Neural crest cell (in vitro differentiated cells): Measurements from ENCODE around the gene KCTD8. TPM values are rescaled to one million over a fixed set of nuclear protein-coding genes. Genes with fewer than 3 reads are reported as not detected.

Source experiments
- DNase-seq: peaks from one replicate; pipeline ENCODE4 v3.0.0; 2021; ENCODE audit warnings: low read depth, mixed read lengths, low spot score
- H3K27ac Mint-ChIP-seq: one replicate; pipeline ENCODE4 v1.8.0; 2021; ENCODE audit warnings: mild to moderate bottlenecking, mixed read lengths; ENCODE audit not compliant: unreplicated experiment
- H3K27me3 Mint-ChIP-seq: 2 replicates; pipeline ENCODE4 v1.8.0; 2021; ENCODE audit warnings: low read depth, mild to moderate bottlenecking, mixed read lengths
- H3K36me3 Mint-ChIP-seq: 2 replicates; pipeline ENCODE4 v1.8.0; 2021; ENCODE audit warnings: low read depth, mild to moderate bottlenecking, mixed read lengths
- H3K4me1 Mint-ChIP-seq: 2 replicates; pipeline ENCODE4 v1.8.0; 2021; ENCODE audit warnings: mixed read lengths
- H3K4me3 Mint-ChIP-seq: one replicate; pipeline ENCODE4 v1.8.0; 2021; ENCODE audit warnings: mild to moderate bottlenecking, mixed read lengths
- H3K9me3 Mint-ChIP-seq: 2 replicates; pipeline ENCODE4 v1.8.0; 2021; ENCODE audit warnings: mixed read lengths
- CTCF ChIP-seq: fragments of 200-600 bp; sonication (generic); conservative IDR thresholded peaks from 2 replicates; pipeline ENCODE4 v1.5.0; 2021; ENCODE audit warnings: antibody characterized with exemption, mild to moderate bottlenecking
- total RNA-seq: library from RNA; stranded (reverse); gene quantifications from 2 replicates; pipeline ENCODE4 v1.2.1, GENCODE V29; 2021

The KCTD8 gene
- total RNA-seq, 1 donor from 2014 or later, result not detected

DNA sequence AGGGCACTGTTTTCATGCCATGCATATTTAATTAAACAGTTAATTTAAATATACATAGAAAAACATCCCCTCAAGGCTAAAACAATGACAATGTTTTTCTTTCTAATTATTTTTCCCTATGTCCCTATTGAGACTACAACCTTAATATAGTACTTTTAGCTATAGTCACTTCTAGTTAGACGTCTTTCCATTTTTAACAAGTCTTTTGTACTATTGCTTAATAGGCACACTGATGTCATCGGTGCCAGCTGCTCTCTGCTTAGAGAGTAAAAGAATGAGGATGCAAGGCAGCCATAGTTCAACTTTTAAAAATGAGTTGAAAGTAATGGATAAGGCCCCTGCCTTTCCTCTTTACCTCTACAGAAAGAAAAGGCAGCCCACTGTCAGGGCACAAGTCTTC is 191.1 kb downstream of the KCTD8 start:
- H3K36me3 Mint-ChIP-seq, result no peaks in the 10 kb centered on the region
- H3K4me3 Mint-ChIP-seq, result no peak overlapping the region
- peaks cover 3% of the 10 kb centered on the region for H3K9me3 Mint-ChIP-seq
- H3K27me3 Mint-ChIP-seq, result no peaks in the 10 kb centered on the region
- no peaks in the 10 kb centered on the region for H3K4me1 Mint-ChIP-seq
- H3K27ac Mint-ChIP-seq, result no peak overlapping the region
- no peak for DNase-seq
- no peak for TF ChIP-seq CTCF

- DNase-seq, result no peak
- TF ChIP-seq CTCF, result no peak
- Mint-ChIP-seq H3K4me3 (no peak overlapping the region), H3K9me3 (peaks cover 3% of the 10 kb centered on the region), H3K36me3 (no peaks in the 10 kb centered on the region), H3K27me3 (no peaks in the 10 kb centered on the region), H3K27ac (no peak overlapping the region), H3K4me1 (no peaks in the 10 kb centered on the region)
Observed at GRCh38 chr4:44256414-44256813, 192.2 kb downstream of the KCTD8 start.

DNA sequence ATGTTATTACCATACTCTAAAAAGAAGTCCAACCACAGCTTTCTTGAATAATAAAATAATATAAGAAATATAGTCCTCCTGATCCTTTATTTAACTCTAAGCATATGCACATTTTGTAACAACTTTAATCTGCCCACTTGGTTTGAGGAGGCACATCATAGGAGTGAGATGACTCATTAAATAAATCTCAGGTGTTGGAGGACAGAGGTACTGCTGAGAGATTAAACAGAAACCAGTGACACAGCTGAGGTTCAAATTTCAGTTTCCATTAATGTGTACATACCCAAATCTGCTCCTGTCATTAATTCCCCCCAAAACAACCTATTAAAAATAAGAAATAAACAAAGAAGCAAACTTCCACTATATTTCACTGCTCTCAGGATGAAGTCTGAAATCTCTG is 211.0 kb downstream of the KCTD8 start:
- no peaks in the 10 kb centered on the region for H3K36me3 Mint-ChIP-seq
- no peak for TF ChIP-seq CTCF
- no peaks in the 10 kb centered on the region for H3K4me1 Mint-ChIP-seq
- H3K9me3 Mint-ChIP-seq, result peaks cover 4% of the 10 kb centered on the region
- peaks cover 3% of the 10 kb centered on the region for H3K27me3 Mint-ChIP-seq
- H3K4me3 Mint-ChIP-seq, result no peak overlapping the region
- H3K27ac Mint-ChIP-seq, result no peak overlapping the region
- no peak for DNase-seq

GRCh38 chr4:44235897-44236296 is 212.7 kb downstream of the KCTD8 start:
- no peak for DNase-seq
- no peak for TF ChIP-seq CTCF
- no peak overlapping the region for H3K27ac Mint-ChIP-seq
- peaks cover 4% of the 10 kb centered on the region for H3K9me3 Mint-ChIP-seq
- H3K4me1 Mint-ChIP-seq, result no peaks in the 10 kb centered on the region
- H3K4me3 Mint-ChIP-seq, result no peak overlapping the region
- no peaks in the 10 kb centered on the region for H3K36me3 Mint-ChIP-seq
- peaks cover 6% of the 10 kb centered on the region for H3K27me3 Mint-ChIP-seq

DNA sequence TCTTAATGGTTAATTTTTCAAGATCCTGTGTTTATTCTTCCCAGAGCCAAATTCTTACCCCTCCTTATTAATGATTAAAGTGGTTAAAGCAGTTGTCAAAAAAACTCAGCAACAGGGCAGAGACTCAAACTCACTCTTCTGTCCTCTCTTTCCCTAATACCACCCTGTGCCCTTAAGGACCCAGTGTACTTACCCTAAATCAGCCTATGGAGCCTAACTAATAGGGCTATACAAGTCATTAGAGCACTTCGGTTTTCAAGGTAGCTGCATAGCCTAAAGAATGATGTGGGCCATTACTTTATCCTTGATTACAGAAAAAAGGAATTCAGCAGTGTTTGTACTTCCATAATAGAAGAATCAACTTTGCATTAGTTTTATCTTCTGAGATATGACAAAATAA is 216.3 kb downstream of the KCTD8 start:
- no peak for DNase-seq
- Mint-ChIP-seq H3K4me3 (no peak overlapping the region), H3K4me1 (no peaks in the 10 kb centered on the region), H3K9me3 (peaks cover 2% of the 10 kb centered on the region), H3K27me3 (peaks cover 6% of the 10 kb centered on the region), H3K36me3 (no peaks in the 10 kb centered on the region), H3K27ac (no peak overlapping the region)
- TF ChIP-seq CTCF, result no peak

DNA sequence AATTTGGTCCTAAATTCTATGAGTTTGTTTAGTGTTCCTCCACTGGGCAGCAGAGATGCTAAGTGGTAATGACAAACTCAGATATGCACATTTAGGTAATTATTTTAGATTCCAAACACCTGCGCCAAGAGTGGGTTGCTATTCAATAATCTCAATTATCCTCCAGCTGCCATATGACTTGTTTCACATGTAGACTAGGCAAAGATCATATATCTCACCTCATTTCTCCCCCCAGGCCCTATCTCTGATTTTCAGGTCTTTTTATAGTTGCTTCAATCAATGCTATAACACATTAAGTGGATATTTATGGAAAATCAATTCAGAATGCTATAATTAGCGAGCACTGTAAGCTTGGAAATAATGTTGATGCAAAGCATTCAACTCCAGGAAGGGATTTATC is 217.6 kb downstream of the KCTD8 start:
- Mint-ChIP-seq H3K4me1 (no peaks in the 10 kb centered on the region), H3K36me3 (peaks cover 2% of the 10 kb centered on the region)

More for the DNA sequence above, 217.6 kb downstream of the KCTD8 start:
- no peak for TF ChIP-seq CTCF
- no peak overlapping the region for H3K27ac Mint-ChIP-seq
- H3K27me3 Mint-ChIP-seq, result peaks cover 6% of the 10 kb centered on the region
- H3K9me3 Mint-ChIP-seq, result peaks cover 2% of the 10 kb centered on the region
- no peak for DNase-seq
- no peak overlapping the region for H3K4me3 Mint-ChIP-seq
